ENCODE data around the gene COL23A1.

GRCh38 chr5:178289438-178289837 is 300.8 kb downstream of the COL23A1 start:
- TF ChIP-seq CTCF (IDR thresholded peaks at IDR 0.05; ENCODE audit: low read depth, low read length): no peak
- no peak for TF ChIP-seq EZH2phosphoT487 (IDR thresholded peaks at IDR 0.05; ENCODE audit: low read depth)

Measured in OCI-LY3 (cell line).